Motor neuron (in vitro differentiated cells): Measurements from ENCODE around the gene ZMPSTE24. TPM values are rescaled to one million over a fixed set of nuclear protein-coding genes. Genes with fewer than 3 reads are reported as not detected.

Experiments
- ATAC-seq, 8 experiments: fragments of 200-7000 bp; cut with Tn5 transposase; replicated peaks in 6 of 8; 2 replicates each; pipeline ENCODE4 v1.8.0; 2021; ENCODE audit warnings: mild to moderate bottlenecking in 8 of 8, moderate library complexity in 8 of 8
- H3K27ac ChIP-seq, 2 donors: fragments of 250-450 bp; sonication (Bioruptor Pico); 2 replicates each; pipeline ENCODE4 v1.9.0; 2021; ENCODE audit warnings: antibody characterized with exemption in 2 of 2, mild to moderate bottlenecking in 2 of 2, moderate library complexity in 1 of 2
- H3K4me1 ChIP-seq, 2 donors: fragments of 250-450 bp; sonication (Bioruptor Pico); replicated peaks in 1 of 2; 2 replicates each; pipeline ENCODE4 v1.6.1; 2021; ENCODE audit warnings: antibody characterized with exemption in 2 of 2, mild to moderate bottlenecking in 2 of 2, moderate library complexity in 1 of 2
- H3K4me3 ChIP-seq, 5 donors: fragments of 250-450 bp; sonication (Bioruptor Pico); 2 replicates each; pipeline ENCODE4 v1.9.0; 2021; ENCODE audit warnings: antibody characterized with exemption in 5 of 5, mild to moderate bottlenecking in 5 of 5, moderate library complexity in 4 of 5
- WGBS, 10 experiments: fragments of 450-650 bp; shearing (Covaris generic); methylation state at CpG; one replicate each; pipeline ENCODE4 v1.0.0; 2022; 5-methylcytosine and 5-hydroxymethylcytosine counted together
- in situ Hi-C, 9 experiments: fragments of 400-800 bp; cut with MboI; loops; one replicate each; pipeline ENCODE4 v1.15.0; 2021; ENCODE audit warnings: low sequenced_read_pairs in 9 of 9, low pct_unique_long_range_greater_than_20kb in 2 of 9; ENCODE audit not compliant: unreplicated experiment in 9 of 9
- total RNA-seq, 8 experiments: library from RNA; unstranded; fragments of 300-600 nt; gene quantifications; 2 replicates each; pipeline versions ENCODE4 v1.2.3 to v1.2.4, GENCODE V29; 2022

The ZMPSTE24 gene
- total RNA-seq, 8 experiments from 2014 or later = 20.6 to 58.0 (median 40.7) TPM

- Histone ChIP-seq H3K4me3 (no peak overlapping the region), H3K4me1 (peaks cover 0 to 2% of the 10 kb centered on the region in 2 donors), H3K27ac (no peak overlapping the region)
- ATAC-seq = no peak
- 18 to 96% (median 68%) methylated on average over 2 to 7 of the region's 8 CpGs; no CpG with 5 or more reads in 1 of the 10 experiments for WGBS, 10 experiments
- in situ Hi-C loops = loop anchor here in 1 of 9 experiments (25.0 kb wide), 1 partner anchor 172 kb away; no protein-coding TSS in a partner anchor
Observed at GRCh38 chr1:40309374-40310128, 51.5 kb downstream of the ZMPSTE24 start.

- Histone ChIP-seq H3K4me3 (no peak overlapping the region), H3K4me1 (peaks cover 3 to 7% of the 10 kb centered on the region in 2 donors), H3K27ac (no peak overlapping the region)
- no peak for ATAC-seq
- WGBS, 10 experiments = 100% methylated on average over 1 of the region's 2 CpGs; no CpG with 5 or more reads in 8 of the 10 experiments
- in situ Hi-C loops = loop anchor here in 1 of 9 experiments (25.0 kb wide), 1 partner anchor 173 kb away; no protein-coding TSS in a partner anchor
Observed at GRCh38 chr1:40310129-40310461, 52.1 kb downstream of the ZMPSTE24 start.

- Histone ChIP-seq H3K4me1 (peaks cover 3 to 8% of the 10 kb centered on the region in 2 donors), H3K27ac (no peak overlapping the region), H3K4me3 (no peak overlapping the region)
- ATAC-seq = no peak
- in situ Hi-C loops = loop anchor here in 1 of 9 experiments (25.0 kb wide), 1 partner anchor 174 kb away; no protein-coding TSS in a partner anchor
- 60 to 81% (median 74%) methylated on average over 3 to 6 of the region's 22 CpGs; no CpG with 5 or more reads in 7 of the 10 experiments for WGBS, 10 experiments
Observed at GRCh38 chr1:40310983-40311642, 53.1 kb downstream of the ZMPSTE24 start.

- no peak for ATAC-seq
- H3K4me1 ChIP-seq = peaks cover 3 to 8% of the 10 kb centered on the region in 2 donors
- H3K4me3 ChIP-seq = no peak overlapping the region
- in situ Hi-C loops = loop anchor here in 1 of 9 experiments (25.0 kb wide), 1 partner anchor 174 kb away; no protein-coding TSS in a partner anchor
- H3K27ac ChIP-seq = no peak overlapping the region
- WGBS, 10 experiments = 60 to 95% (median 82%) methylated on average over 1 to 3 of the region's 5 CpGs; no CpG with 5 or more reads in 5 of the 10 experiments
Observed at GRCh38 chr1:40311692-40312091, 53.7 kb downstream of the ZMPSTE24 start.

GRCh38 chr1:40312238-40313205 is 54.5 kb downstream of the ZMPSTE24 start:
- no peak overlapping the region for H3K4me3 ChIP-seq
- H3K27ac ChIP-seq = no peak overlapping the region
- WGBS, 10 experiments = 35 to 73% (median 57%) methylated on average over 1 to 10 of the region's 10 CpGs
- H3K4me1 ChIP-seq = peaks cover 3 to 8% of the 10 kb centered on the region in 2 donors
- in situ Hi-C loops = loop anchor here in 1 of 9 experiments (25.0 kb wide), 1 partner anchor 175 kb away; no protein-coding TSS in a partner anchor
- ATAC-seq = no peak

- Histone ChIP-seq H3K4me1 (peaks cover 3 to 8% of the 10 kb centered on the region in 2 donors), H3K4me3 (no peak overlapping the region), H3K27ac (no peak overlapping the region)
- in situ Hi-C loops = loop anchor here in 1 of 9 experiments (25.0 kb wide), 1 partner anchor 176 kb away; no protein-coding TSS in a partner anchor
- WGBS, 10 experiments = 80 to 100% (median 89%) methylated on average over 1 to 4 of the region's 5 CpGs; no CpG with 5 or more reads in 2 of the 10 experiments
- no peak for ATAC-seq
Observed at GRCh38 chr1:40313329-40313957, 55.4 kb downstream of the ZMPSTE24 start.

GRCh38 chr1:40313958-40314720 is 56.1 kb downstream of the ZMPSTE24 start:
- H3K4me1 ChIP-seq = peaks cover 3 to 8% of the 10 kb centered on the region in 2 donors

GRCh38 chr1:40314721-40315238 is 56.7 kb downstream of the ZMPSTE24 start:
- H3K4me3 ChIP-seq = peak overlapping the region in 3 of 5 donors; percentile 9 to 12 (median 12)
- in situ Hi-C loops = loop anchor here in 1 of 9 experiments (25.0 kb wide), 1 partner anchor 177 kb away; no protein-coding TSS in a partner anchor
- H3K27ac ChIP-seq = no peak overlapping the region

More at GRCh38 chr1:40313958-40314720, 56.1 kb downstream of the ZMPSTE24 start:
- ATAC-seq = no peak
- Histone ChIP-seq H3K4me3 (no peak overlapping the region), H3K27ac (no peak overlapping the region)
- in situ Hi-C loops = loop anchor here in 1 of 9 experiments (25.0 kb wide), 1 partner anchor 177 kb away; no protein-coding TSS in a partner anchor
- 65 to 92% (median 85%) methylated on average over 1 to 8 of the region's 9 CpGs; no CpG with 5 or more reads in 4 of the 10 experiments for WGBS, 10 experiments

GRCh38 chr1:40315239-40315794 is 57.3 kb downstream of the ZMPSTE24 start:
- in situ Hi-C loops = loop anchor here in 1 of 9 experiments (25.0 kb wide), 1 partner anchor 178 kb away; no protein-coding TSS in a partner anchor
- Histone ChIP-seq H3K4me3 (peak overlapping the region in 3 of 5 donors; percentile 10 to 12 (median 12)), H3K4me1 (peaks cover 3 to 8% of the 10 kb centered on the region in 2 donors), H3K27ac (no peak overlapping the region)
- peak; percentile 52 to 93 (median 62) for ATAC-seq
- 0 to 67% (median 5%) methylated on average over 1 to 18 of the region's 42 CpGs; no CpG with 5 or more reads in 6 of the 10 experiments for WGBS, 10 experiments

More at GRCh38 chr1:40314721-40315238, 56.7 kb downstream of the ZMPSTE24 start:
- peaks cover 3 to 8% of the 10 kb centered on the region in 2 donors for H3K4me1 ChIP-seq
- 0 to 90% (median 47%) methylated on average over 1 to 12 of the region's 13 CpGs; no CpG with 5 or more reads in 3 of the 10 experiments for WGBS, 10 experiments
- peak in 7 of 8 experiments; percentile 2 to 47 (median 11) for ATAC-seq

GRCh38 chr1:40315795-40316594 is 58.0 kb downstream of the ZMPSTE24 start:
- H3K4me1 ChIP-seq = peaks cover 3 to 8% of the 10 kb centered on the region in 2 donors
- H3K27ac ChIP-seq = no peak overlapping the region
- 0 to 53% (median 8%) methylated on average over 3 to 24 of the region's 41 CpGs; no CpG with 5 or more reads in 3 of the 10 experiments for WGBS, 10 experiments
- peak overlapping the region in 4 of 5 donors; percentile 11 to 31 (median 26) for H3K4me3 ChIP-seq
- in situ Hi-C loops = loop anchor here in 1 of 9 experiments (25.0 kb wide), 1 partner anchor 179 kb away; no protein-coding TSS in a partner anchor
- peak; percentile 3 to 35 (median 16) for ATAC-seq
